COLO829 (cell line): ENCODE results near the gene SH3RF3.

Experiments
- DNase-seq: peaks from one replicate; pipeline ENCODE4 v3.0.0; 2012; ENCODE audit warnings: low spot score

The SH3RF3 gene

GRCh38 chr2:109313343-109313742 is 184.3 kb downstream of the SH3RF3 start:
- no peak for DNase-seq

GRCh38 chr2:109316091-109316490 is 187.1 kb downstream of the SH3RF3 start:
- no peak for DNase-seq

GRCh38 chr2:109317471-109318095 is 188.6 kb downstream of the SH3RF3 start:
- no peak for DNase-seq

- no peak for DNase-seq
Measured at GRCh38 chr2:109318150-109318948, 189.3 kb downstream of the SH3RF3 start.

- no peak for DNase-seq
Measured at GRCh38 chr2:109318949-109319342, 189.9 kb downstream of the SH3RF3 start.

- no peak for DNase-seq
Measured at GRCh38 chr2:109320195-109320922, 191.4 kb downstream of the SH3RF3 start.

GRCh38 chr2:109321570-109321969 is 192.6 kb downstream of the SH3RF3 start:
- no peak for DNase-seq

GRCh38 chr2:109322111-109322510 is 193.1 kb downstream of the SH3RF3 start:
- no peak for DNase-seq

GRCh38 chr2:109322641-109323040 is 193.6 kb downstream of the SH3RF3 start:
- DNase-seq = no peak

GRCh38 chr2:109324861-109325260 is 195.9 kb downstream of the SH3RF3 start:
- no peak for DNase-seq

- no peak for DNase-seq
Measured at GRCh38 chr2:109325570-109325969, 196.6 kb downstream of the SH3RF3 start.

- no peak for DNase-seq
Measured at GRCh38 chr2:109326306-109326705, 197.3 kb downstream of the SH3RF3 start.

GRCh38 chr2:109330056-109330455 is 201.1 kb downstream of the SH3RF3 start:
- no peak for DNase-seq

GRCh38 chr2:109331081-109331480 is 202.1 kb downstream of the SH3RF3 start:
- no peak for DNase-seq

- DNase-seq = peak; percentile 63
Measured at GRCh38 chr2:109331896-109332848, 203.2 kb downstream of the SH3RF3 start.

- no peak for DNase-seq
Measured at GRCh38 chr2:109332880-109333279, 203.9 kb downstream of the SH3RF3 start.

GRCh38 chr2:109333414-109334210 is 204.6 kb downstream of the SH3RF3 start:
- no peak for DNase-seq

GRCh38 chr2:109335631-109336176 is 206.7 kb downstream of the SH3RF3 start:
- no peak for DNase-seq

- DNase-seq = no peak
Measured at GRCh38 chr2:109336296-109336695, 207.3 kb downstream of the SH3RF3 start.

GRCh38 chr2:109337221-109337620 is 208.2 kb downstream of the SH3RF3 start:
- DNase-seq = no peak

GRCh38 chr2:109339519-109339966 is 210.5 kb downstream of the SH3RF3 start:
- no peak for DNase-seq
